Activated CD8-positive, alpha-beta memory T cell treated with anti-CD3 and anti-CD28 coated beads, Interleukin-2, amount 50 U/mL, for 24 hours (primary cell): Measurements from ENCODE around the gene DNM3.

Experiments used
- DNase-seq: peaks from one replicate; pipeline ENCODE4 v3.0.0-alpha.2; 2020; ENCODE audit errors: extremely low read depth

The DNM3 gene

GRCh38 chr1:172453153-172453545 is 611.9 kb downstream of the DNM3 start:
- no peak for DNase-seq

DNA sequence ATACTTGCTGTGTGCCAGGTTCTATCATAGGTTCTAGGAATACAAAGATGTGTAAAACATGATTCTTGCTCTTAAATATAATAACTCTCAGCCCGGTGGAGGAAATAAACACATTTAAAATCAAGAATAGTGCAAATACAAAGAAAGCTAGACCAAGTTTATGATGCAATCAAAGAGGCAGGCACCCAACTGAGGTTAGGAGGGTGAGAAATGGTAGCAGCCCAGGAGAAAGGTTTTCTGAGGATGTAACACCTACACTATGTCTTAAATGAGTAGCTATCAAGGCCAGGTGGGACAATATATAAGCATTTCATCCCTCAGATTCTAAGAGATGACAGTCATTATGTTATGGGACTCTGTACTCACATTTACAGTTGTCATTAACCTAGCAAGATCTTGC is 612.3 kb downstream of the DNM3 start:
- no peak for DNase-seq

GRCh38 chr1:172455451-172455850 is 614.2 kb downstream of the DNM3 start:
- DNase-seq, result no peak

DNA sequence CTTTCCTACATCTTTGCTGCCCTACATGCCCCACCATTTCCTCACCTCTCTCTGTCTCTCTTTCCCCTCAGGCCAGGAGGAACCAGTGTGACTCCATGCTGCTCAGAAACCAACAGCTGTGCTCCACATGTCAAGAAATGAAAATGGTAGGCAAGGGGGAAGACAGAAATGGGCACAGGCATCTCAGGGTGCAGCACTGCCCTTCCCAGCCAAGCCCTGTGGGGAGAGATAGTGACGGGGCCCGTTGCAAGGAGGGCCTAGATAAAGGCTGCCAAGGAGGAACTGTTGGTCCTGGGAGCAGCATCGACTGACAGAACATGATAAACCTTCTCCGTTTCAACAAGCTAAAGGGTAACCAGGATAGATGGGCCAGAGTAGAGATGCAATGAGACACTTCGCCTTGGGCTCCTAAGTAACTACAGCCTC is 615.1 kb downstream of the DNM3 start:
- DNase-seq, result no peak

GRCh38 chr1:172457479-172458130 is 616.3 kb downstream of the DNM3 start:
- no peak for DNase-seq

DNA sequence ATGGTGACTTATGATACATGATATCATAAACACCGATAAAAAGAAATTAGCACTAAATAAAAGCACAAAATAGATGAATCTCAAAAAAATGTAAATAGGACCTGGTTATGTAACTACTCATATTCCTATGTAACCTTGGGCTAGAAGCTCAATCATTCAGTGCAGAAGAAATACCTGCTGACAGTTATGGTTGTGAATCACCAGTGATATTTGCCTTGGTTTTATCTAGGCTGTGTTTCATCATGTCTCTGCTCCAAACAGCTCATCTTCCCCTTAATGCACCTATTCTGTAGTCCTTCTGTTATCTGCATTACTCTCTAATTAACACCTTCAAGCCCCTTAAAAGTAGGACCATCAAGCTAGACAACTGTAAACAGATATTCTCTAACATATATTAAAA is 618.9 kb downstream of the DNM3 start:
- DNase-seq, result no peak

DNA sequence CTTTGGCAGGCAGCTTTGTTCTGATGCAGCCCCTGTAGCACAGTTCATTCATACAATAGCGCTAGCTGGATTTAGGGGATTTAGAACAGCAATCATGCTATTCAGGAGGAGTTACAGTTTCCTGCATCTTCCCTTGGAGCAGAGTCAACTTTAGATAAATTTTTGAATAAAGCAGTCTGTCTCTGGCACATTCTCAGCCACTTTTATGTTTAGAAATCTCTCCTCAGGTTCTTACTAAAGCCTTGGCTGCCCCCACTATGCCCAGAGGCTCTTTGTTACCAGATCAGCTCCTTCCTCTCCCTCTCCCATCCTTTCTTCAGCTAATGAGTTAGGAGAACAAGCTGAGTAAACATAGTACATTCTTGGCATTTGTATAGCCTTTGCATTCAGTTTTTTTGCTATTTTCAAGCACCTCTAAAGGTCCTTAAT is 619.6 kb downstream of the DNM3 start:
- no peak for DNase-seq
